HPDE6-E6E7 (cell line): ENCODE measurements around the gene GABRP.
A peak's percentile ranks its signal among the peaks of the same experiment; 100 is the strongest.
"Not testable (repeated sequence)": the region's sequence is repeated elsewhere in the genome, so short reads cannot be mapped to it uniquely, and the experiment has no call there.

Experiments
- DNase-seq: peaks from one replicate; pipeline ENCODE4 v3.0.0; 2011; ENCODE audit warnings: missing footprints; ENCODE audit errors: extremely low spot score

GABRP gene

DNA sequence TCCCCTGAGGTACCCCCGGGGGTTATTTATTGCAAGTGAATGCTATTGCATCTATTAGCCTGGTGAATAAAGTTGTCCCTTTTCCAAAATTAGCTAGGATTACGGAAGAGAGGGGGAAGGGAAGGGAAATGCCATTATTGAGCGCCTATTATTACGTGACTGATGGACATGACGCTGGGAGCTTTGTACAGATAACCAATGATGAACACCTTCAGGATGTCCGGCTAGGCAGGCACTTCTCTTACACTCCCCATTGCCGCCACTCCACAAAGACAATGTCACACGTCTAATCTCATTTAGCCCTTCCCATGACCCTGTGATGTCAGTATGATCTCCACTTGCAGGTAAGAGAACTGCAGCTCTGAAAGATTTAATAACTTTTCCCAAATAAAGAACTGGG is 9.4 kb downstream of the GABRP start:
- no peak for DNase-seq

DNA sequence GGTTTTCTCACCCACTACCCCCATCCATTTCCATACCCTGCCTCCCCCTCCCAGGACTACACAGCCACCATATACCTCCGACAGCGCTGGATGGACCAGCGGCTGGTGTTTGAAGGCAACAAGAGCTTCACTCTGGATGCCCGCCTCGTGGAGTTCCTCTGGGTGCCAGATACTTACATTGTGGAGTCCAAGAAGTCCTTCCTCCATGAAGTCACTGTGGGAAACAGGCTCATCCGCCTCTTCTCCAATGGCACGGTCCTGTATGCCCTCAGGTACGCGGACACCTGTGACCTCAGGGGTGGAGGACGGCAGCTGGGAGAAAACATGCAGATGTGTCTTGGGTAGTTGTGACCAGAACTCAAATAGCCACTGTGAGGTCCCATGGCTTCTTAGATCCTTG is 11.6 kb downstream of the GABRP start:
- DNase-seq: no peak

DNA sequence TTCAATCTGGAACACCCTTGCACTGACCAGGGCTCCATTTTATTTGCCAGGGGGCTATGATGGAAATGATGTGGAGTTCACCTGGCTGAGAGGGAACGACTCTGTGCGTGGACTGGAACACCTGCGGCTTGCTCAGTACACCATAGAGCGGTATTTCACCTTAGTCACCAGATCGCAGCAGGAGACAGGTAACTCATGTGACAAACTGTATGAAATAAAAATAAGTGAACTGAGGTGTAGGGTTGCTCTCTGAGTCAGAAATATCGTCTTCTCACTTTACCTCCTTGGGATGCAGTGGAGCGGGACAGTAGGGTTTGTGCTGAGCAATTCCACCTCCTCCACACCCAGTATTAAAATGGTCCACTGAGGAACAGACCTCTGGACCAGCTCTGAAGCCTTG is 22.1 kb downstream of the GABRP start:
- no peak for DNase-seq

DNA sequence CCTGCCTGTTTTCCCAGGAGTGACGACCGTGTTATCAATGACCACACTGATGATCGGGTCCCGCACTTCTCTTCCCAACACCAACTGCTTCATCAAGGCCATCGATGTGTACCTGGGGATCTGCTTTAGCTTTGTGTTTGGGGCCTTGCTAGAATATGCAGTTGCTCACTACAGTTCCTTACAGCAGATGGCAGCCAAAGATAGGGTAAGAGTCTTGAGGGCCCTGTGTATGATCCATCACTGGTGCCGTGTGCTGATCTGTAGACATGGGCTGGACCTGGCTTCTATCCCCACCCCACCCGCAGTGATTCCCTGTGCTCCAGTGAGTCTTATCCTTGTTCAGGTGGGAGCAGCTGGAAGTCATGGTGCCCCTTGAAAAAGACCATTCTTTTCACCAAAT is 26.0 kb downstream of the GABRP start:
- DNase-seq: peak; percentile 75

DNA sequence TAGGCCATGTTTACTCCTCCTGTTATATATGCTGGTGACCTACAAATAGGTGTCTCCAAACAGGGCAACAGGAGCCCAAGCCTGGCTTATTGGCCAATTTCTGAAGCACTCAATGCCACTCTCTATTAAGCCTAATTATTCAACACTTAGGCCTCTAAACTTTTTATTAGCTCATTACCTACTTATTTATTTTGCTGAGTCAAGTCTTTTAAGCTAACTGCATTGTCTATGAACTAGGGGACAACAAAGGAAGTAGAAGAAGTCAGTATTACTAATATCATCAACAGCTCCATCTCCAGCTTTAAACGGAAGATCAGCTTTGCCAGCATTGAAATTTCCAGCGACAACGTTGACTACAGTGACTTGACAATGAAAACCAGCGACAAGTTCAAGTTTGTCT is 28.2 kb downstream of the GABRP start:
- no peak for DNase-seq

DNA sequence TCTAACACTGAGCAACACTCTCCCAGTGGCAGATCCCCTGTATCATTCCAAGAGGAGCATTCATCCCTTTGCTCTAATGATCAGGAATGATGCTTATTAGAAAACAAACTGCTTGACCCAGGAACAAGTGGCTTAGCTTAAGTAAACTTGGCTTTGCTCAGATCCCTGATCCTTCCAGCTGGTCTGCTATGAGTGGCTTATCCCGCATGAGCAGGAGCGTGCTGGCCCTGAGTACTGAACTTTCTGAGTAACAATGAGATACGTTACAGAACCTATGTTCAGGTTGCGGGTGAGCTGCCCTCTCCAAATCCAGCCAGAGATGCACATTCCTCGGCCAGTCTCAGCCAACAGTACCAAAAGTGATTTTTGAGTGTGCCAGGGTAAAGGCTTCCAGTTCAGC is 29.7 kb downstream of the GABRP start:
- DNase-seq: no peak

DNA sequence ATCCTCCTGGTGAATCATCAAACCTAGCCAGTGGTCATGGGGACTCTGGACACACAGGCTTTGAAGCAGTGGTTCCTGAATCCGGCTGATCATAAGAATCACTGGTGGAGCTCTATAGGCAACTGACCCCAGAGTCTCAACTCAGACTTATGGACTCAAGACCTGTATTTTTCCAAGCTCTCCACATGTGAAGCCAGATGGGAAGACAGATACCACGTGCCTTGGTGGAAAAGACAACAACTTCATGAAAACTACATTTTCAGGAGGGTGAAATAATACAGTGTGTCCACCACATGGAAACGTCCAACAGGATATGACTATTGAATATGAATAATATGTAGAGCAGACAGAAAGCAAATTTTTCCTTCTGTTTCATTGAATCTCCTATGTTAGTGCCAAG is 33.7 kb downstream of the GABRP start:
- DNase-seq: no peak

DNA sequence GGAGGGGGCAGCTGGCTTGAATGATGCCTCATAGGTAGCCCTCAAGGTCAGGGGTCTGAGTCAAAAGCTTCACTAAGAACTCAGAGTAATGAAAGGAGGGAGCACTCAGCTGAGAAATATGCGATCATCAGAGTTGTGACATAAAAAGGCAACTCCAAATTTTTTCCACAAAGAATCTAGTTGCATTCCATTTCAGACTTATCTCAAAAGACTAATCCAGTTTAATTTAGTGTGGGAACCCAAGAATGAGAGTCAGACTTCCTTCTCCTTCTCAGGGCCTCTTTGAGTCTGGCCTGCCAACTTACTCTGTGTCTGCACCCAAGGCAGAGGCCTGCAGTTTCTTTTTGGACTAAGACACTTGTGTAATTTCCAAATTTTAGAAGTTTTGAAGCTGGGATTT is 34.7 kb downstream of the GABRP start:
- no peak for DNase-seq

DNA sequence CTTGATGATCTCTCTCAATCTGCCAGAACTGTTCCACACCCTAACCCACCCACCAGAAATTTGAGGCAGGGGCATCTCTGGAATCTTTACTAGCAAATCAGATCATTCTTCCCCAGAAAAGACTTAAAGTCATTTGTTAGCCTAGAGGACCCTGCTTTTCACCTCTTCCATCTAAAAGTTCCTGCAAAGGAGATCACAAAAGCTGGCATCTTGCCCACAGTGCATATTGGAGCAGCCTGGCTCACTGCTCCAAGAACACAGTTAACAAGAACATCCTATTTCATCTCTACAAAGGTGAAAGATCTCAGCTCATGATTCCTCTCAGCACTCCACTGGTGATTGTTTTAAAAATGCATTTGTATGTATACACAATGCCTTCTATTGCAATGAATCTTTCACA is 36.3 kb downstream of the GABRP start:
- no peak for DNase-seq

DNA sequence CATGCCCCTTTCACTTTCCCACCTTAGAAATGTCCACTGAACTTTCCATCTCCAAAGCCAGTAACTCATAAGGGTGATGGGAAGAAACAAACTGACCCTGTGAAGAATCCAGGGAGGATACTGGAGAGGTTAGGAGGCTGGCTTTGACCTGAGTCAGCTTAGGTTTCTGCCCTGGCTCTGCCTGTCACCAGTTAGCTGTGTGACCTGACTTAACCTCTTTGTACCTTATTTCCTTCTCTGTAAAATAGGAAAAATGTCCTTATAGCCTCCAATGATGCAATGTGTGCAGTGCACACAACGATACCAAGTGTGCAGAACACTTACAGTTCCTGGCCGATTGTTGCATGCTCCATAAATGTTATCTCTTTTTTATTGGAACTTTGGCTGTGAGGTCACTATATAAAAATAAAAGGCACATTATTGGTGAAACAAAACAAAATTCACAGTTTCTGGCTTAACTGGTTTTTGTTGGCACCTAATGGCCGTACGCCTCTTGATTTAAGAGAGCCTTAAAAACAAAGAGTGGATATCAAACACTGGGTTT is 37.8 kb downstream of the GABRP start:
- DNase-seq: no peak

DNA sequence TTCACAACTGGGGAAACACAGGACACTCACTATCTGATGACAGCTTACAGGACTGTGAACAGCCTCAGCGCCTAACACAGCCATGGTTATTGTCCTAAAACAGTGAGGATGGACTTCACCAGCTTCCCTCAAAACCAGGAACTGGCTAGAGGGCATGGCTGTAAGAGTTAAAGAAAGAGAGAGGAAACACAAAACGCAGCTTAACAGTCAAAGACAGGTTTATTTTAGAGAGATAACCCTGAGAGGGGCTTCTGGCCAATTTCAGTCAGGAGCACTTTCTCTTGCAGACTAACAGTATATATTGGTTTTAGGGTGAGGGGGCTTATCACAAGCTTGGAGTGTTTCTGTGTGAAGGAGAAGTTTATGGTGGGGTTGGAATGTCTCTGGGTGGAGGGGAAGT is 42.6 kb downstream of the GABRP start:
- DNase-seq: no peak

DNA sequence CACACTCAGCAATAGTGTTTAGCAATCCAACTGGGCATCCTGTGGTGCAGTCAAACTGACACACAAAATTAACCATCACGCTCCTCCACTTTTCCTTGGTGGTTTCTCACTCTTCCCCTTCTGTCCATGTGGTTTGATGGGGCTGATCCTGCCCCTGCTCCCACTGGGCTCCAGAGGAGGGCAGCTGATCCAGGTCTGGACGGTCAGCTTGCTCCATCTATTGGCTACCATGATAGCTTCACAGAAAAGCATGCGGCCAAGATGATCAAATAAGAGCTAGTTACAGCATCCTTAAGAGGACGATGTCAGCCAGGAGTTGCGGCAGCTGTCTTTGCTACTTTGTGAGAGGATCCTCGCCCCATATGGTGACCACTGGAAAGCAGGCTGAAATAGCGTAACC is 48.7 kb downstream of the GABRP start:
- DNase-seq: no peak

DNA sequence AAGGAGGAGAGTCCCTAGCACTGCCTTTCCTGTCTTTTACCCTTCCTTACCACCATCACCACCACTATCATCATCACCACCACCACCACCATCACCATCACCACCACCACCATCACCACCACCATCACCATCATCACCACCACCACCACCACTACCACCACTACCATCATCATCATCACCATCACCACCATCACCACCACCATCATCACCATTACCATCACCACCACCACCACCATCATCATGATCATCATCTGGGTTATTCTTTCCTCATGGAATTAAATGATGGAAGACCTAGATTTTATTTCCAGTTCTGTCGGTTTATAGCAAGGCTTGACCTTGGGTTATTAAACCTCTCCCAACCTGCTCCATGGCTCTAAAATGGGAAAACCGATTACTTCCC is 50.5 kb downstream of the GABRP start:
- DNase-seq: not testable (repeated sequence)

DNA sequence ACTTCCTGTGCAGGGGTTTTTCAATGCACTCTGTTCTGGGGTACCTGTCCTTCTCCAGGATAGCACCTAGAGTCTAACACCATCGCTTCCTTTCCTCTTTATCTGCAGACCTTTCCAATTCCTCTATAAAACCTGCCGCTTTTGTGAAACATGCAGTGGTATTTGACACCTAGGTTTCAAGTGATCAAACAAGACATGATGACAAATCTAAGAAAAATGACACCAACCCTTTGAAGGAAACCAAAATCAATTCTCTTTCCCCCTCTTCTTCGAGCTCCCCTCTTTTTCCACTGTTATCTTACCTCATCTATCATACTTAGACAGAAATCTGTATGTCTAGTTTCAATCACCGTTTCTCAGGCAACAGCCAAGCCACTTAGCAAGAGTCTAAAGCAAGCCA is 52.7 kb downstream of the GABRP start:
- no peak for DNase-seq

DNA sequence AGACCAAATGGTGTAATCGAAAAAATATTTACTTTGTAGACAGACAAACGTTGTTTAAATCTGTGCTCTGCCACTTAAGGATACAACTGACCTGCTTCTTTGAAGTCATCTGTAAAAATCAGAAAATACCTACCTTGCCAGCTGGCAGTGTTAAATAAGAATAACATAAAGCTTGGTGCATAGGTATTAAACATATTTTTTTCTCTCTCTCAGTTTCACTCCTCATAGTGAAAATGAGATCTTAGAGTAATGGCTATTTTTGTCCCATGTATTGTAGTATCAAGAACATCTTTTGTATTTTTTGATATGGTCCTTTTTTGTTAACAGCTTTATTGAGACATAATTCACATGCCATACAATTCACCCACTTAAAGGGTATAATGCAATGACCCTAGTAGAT is 60.3 kb downstream of the GABRP start:
- no peak for DNase-seq

DNA sequence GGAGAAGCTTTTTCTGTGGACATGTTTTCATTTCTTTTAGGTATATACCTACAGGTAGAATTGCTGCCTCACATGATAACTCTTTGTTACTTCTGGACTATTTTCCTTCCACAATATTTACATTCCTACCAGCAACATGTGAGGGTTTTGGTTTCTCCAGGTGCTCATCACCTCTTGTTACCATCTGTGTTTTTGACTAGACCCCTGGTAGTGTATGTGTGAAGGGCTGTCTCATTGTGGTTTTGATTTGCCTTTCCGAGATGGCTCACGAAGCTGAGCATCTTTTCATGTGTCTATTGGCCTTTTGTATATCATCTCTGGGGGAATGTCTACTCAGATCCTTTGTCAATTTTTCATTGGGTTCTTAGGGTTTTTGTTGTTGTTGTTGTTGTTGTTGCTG is 61.1 kb downstream of the GABRP start:
- no peak for DNase-seq

DNA sequence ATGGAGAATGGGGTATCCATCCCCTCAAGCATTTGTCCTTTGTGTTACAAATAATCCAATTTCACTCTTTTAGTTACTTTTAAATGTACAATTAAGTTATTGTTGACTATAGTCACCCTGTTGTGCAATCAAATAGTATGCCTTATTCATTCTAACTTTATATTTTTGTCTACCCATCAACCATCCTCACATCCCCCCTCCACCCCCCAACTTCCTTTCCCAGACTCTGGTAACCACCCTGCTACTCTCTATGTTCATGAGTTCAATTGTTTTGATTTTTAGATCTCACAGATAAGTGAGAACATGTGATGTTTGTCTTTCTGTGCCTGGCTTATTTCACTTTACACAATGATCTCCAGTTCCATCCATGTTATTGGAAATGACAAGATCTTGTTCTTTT is 62.9 kb downstream of the GABRP start:
- no peak for DNase-seq

DNA sequence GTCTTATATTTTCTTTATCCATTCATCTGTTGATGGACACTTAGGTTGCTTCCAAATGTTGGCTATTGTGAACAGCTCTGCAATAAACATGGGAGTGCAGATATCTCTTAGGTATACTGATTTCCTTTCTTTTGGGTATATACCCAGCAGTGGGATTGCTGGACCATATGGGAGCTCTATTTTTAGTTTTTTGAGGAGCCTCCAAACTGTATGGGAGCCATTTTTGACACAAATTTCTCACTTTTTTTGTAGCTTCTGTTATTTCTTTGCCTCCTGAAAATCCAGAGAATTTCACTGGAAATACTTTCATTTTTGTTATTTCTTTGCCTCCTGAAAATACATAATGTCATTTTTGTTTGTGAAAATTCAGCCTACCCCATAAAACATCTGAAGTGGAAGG is 63.3 kb downstream of the GABRP start:
- DNase-seq: no peak

DNA sequence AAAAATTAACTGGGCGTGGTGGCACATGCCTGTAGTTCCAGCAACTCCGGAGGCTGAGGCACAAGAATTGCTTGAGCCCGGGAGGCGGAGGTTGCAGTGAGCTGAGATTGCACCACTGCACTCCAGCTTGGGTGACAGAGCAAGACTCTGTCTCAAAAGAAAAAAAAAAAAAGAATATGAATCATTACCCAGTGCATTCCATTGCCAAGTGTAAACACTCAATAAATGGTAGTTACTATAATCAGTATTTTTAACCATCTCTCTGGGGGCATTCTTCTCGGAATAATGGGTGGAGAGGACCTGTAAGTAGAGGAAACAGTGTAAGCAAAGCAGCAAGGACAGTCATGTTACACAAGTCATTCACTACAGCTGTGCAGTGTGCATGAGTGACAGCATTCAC is 64.5 kb downstream of the GABRP start:
- DNase-seq: no peak

DNA sequence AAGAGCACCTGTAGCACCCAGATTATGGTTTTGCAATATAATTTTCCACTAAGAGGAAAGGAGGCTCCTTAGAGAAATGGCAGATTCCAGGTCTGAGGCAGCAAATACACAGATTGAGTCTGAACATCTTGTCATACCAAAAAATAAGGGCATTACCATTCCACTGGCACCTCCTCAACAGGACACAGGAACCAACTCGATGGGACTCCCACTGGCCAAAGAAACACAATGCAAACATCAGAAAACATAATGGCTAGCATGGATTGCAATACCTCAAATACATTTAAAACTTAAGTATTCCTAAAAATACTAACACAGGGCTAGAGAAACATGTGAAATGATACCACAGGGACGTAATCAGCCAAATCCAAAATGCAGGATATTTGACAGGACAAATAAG is 65.8 kb downstream of the GABRP start:
- no peak for DNase-seq

DNA sequence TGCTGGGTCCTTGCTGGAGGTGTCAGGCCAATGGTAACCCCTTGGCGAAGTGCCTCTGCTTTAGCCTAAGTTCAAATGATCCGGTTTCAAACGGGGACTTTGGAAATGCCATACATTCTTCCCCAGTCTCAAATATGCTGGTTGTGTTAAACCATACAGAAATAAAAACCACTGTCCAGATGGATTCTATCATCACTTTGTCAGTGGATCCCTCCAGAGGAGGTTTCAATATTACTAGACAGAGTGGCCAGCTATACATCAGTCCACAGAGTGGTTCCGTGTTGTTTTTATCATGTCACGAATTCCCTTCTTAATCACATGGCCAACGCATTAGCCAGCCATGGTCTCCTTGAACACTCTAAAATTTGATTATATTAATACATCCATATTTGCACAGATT is 71.0 kb downstream of the GABRP start:
- DNase-seq: no peak

DNA sequence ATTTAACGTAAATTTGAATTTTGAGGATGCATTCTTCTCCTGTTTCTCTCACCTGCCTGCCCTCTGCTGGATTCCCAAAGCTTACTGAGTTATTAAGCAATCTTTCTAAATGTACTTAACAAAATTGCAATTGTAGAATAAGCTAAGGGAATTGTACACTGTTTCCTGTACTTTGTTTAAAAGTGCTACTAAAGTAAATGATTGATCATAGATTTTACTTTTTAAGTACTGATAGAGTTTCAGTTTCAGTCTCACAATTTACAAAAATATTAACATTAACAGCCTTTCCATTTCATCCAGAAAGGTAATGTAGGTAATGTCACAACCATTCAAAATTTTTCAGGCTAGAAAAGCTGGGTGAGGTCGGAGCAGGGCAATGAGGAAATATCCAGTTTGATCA is 73.5 kb downstream of the GABRP start:
- DNase-seq: no peak

DNA sequence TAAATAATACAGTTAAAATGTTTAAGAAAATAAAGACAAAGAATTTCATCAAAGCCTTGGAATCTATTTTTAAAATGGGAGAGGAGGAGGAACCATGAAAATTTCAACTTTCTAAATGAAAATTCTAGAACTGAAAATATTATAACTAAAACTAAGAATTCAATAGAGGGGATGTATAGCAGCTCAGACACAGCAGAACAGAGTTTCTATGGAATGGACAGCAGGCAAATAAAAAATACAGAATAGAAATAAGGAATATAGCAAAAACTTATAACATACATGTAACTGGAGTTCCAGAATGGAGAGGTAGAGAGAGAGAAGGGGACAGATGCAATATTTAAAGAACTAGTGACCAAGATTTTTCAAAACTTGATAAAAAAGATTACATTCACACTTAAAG is 76.9 kb downstream of the GABRP start:
- no peak for DNase-seq

DNA sequence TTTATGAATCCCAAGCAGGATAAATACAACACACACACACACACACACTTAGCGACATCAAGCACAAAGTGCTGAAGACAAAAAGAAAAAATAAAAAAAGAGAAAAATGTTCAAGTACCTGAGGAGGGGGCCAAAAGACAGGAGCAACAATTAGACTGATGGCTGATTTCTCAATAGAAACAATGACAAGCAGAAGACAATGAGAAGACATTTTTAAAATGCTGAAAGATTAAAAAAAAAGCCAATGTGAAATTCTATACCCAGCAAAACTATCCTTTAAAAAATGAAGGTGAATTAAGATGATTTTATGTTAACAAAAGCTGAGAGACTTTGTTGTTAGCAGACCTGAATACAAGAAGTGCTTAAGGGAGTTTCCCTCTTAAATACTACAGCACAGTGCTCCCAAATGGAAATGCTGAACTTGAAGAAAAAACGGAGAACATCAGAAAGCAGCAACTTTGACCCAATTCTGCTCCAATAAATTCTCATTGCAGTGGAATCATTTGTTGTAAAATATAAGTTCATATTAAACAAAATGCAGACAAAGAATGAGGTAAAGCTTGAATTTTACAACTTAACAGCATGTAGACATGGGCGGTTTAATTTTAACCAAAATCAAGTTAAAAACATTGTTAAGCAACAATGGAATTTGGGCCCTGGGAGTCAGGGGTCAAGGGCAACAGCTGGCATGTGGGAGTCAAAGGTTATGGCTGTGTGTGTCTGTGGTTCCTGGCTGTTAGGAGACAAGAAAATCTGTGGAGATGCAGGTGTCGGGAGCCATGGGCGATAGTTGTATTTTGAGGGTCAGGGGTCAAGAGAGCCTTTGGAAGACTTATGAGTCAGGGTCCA is 77.5 kb downstream of the GABRP start:
- DNase-seq: no peak
